GM12872 (cell line): ENCODE measurements around the gene CARMIL1.

Experiments
- CTCF ChIP-seq: IDR thresholded peaks from 3 replicates; pipeline ENCODE4 v1.5.1; 2011; ENCODE audit warnings: low read depth, mild to moderate bottlenecking, low read length, moderate library complexity; ENCODE audit not compliant: insufficient read depth

Gene CARMIL1

GRCh38 chr6:25242567-25242966 lies 36.6 kb upstream of the CARMIL1 start:
- TF ChIP-seq CTCF: no peak

GRCh38 chr6:25244865-25245264 lies 34.3 kb upstream of the CARMIL1 start:
- no peak for TF ChIP-seq CTCF

- TF ChIP-seq CTCF: no peak
Measured at GRCh38 chr6:25248123-25248522, 31.1 kb upstream of the CARMIL1 start.

- no peak for TF ChIP-seq CTCF
Measured at GRCh38 chr6:25249133-25249532, 30.0 kb upstream of the CARMIL1 start.

- TF ChIP-seq CTCF: no peak
Measured at GRCh38 chr6:25250878-25251277, 28.3 kb upstream of the CARMIL1 start.

GRCh38 chr6:25251426-25251825 lies 27.7 kb upstream of the CARMIL1 start:
- TF ChIP-seq CTCF: no peak

GRCh38 chr6:25253351-25253750 lies 25.8 kb upstream of the CARMIL1 start:
- no peak for TF ChIP-seq CTCF

GRCh38 chr6:25254671-25255070 lies 24.5 kb upstream of the CARMIL1 start:
- TF ChIP-seq CTCF: no peak
